A549 (cell line): ENCODE measurements around the gene PITPNC1. TPM values are rescaled to one million over a fixed set of nuclear protein-coding genes. Genes with fewer than 3 reads are reported as not detected.

Experiments
- ATAC-seq, 2 experiments: fragments of 200-7000 bp in 1 of 2; fragments of >200 bp in 1 of 2; cut with Nextera tagmentation in 1 of 2; cut with Tn5 transposase in 1 of 2; 3 replicates each; pipeline versions ENCODE4 v1.8.0 to v1.9.1; 2018 to 2020; ENCODE audit warnings: mild to moderate bottlenecking in 1 of 2, moderate library complexity in 1 of 2
- CTCF ChIA-PET: fragments of 300-600 bp; sonication (Branson Sonifier 250); formaldehyde crosslinking; extraction: SDS; loops from one replicate; lab custom pipeline; 2021; ENCODE audit warnings: antibody characterized with exemption, inconsistent platforms; lab: Yijun Ruan, JAX
- POLR2A ChIA-PET: fragments of 350-600 bp; formaldehyde crosslinking; extraction: SDS; loops from one replicate; lab custom pipeline; 2021; ENCODE audit warnings: antibody characterized with exemption, inconsistent platforms; lab: Yijun Ruan, JAX
- DNase-seq, 2 experiments: peaks; one replicate each; pipeline versions ENCODE4 v3.0.0 to v3.0.0-alpha.2; 2011 to 2016; ENCODE audit warnings: low read depth in 1 of 2, low spot score in 1 of 2
- FAIRE-seq: peaks from 2 replicates; lab custom pipeline; 2011; peaks lifted over from hg19 to GRCh38; lab: Jason Lieb, UNC
- H3K27ac ChIP-seq, 2 experiments: fragments of >200 bp; sonication (Bioruptor Twin); formaldehyde crosslinking; 3 replicates each; pipeline ENCODE4 v1.5.1; 2016 to 2017
- H3K4me1 ChIP-seq: fragments of >200 bp; sonication (Bioruptor Twin); formaldehyde crosslinking; 3 replicates; pipeline ENCODE4 v1.6.1; 2016
- H3K4me2 ChIP-seq: fragments of >200 bp; sonication (Bioruptor Twin); formaldehyde crosslinking; 3 replicates; pipeline ENCODE4 v1.6.1; 2016
- H3K4me3 ChIP-seq: fragments of >200 bp; sonication (Bioruptor Twin); formaldehyde crosslinking; 3 replicates; pipeline ENCODE4 v1.5.1; 2016
- H3K9me3 ChIP-seq: fragments of >200 bp; sonication (Bioruptor Twin); formaldehyde crosslinking; 3 replicates; pipeline ENCODE4 v1.6.1; 2016
- ATOH8 ChIP-seq: fragments of 250-450 bp; sonication (Bioruptor Pico); IDR thresholded peaks from 2 replicates; pipeline ENCODE4 v1.5.0; 2020; ENCODE audit warnings: low read depth, mild to moderate bottlenecking, moderate library complexity
- BCL3 ChIP-seq: fragments of >200 bp; sonication (Bioruptor Twin); formaldehyde crosslinking; IDR thresholded peaks from 3 replicates; pipeline ENCODE4 v1.6.1; 2016
- BHLHE40 ChIP-seq: IDR thresholded peaks from 2 replicates; pipeline ENCODE4 v1.6.1; 2012; ENCODE audit warnings: low read depth, low read length, inconsistent platforms
- CTCF ChIP-seq: fragments of >200 bp; sonication (Bioruptor Twin); formaldehyde crosslinking; IDR thresholded peaks from 3 replicates; pipeline ENCODE4 v1.5.1; 2016
- EHMT2 ChIP-seq: fragments of 200-600 bp; sonication (generic); IDR thresholded peaks from 2 replicates; pipeline ENCODE4 v1.6.1; 2016; ENCODE audit warnings: antibody characterized with exemption, low read depth, mild to moderate bottlenecking, moderate library complexity
- EP300 ChIP-seq, 2 experiments: fragments of >200 bp; sonication (Bioruptor Twin); formaldehyde crosslinking; IDR thresholded peaks; 2 replicates in 1 of 2; 3 replicates in 1 of 2; pipeline ENCODE4 v1.6.1; 2016 to 2017
- FOSL2 ChIP-seq, 2 experiments: fragments of 450-650 bp in 1 of 2; fragments of >200 bp in 1 of 2; sonication (Bioruptor Twin) in 1 of 2; formaldehyde crosslinking; IDR thresholded peaks; 2 replicates each; pipeline versions ENCODE4 v1.5.0 to v1.6.1; 2016 to 2020; ENCODE audit warnings: mild to moderate bottlenecking in 1 of 2, moderate library complexity in 1 of 2
- FOXS1 ChIP-seq: fragments of 250-450 bp; sonication (Bioruptor Pico); IDR thresholded peaks from 2 replicates; pipeline ENCODE4 v1.5.0; 2020; ENCODE audit warnings: mild to moderate bottlenecking, moderate library complexity
- GATA3 ChIP-seq: IDR thresholded peaks from 2 replicates; pipeline ENCODE4 v1.6.1; 2012; ENCODE audit warnings: borderline replicate concordance
- HOXB13 ChIP-seq: fragments of 250-450 bp; sonication (Bioruptor Pico); IDR thresholded peaks from 2 replicates; pipeline ENCODE4 v1.5.0; 2020; ENCODE audit warnings: low read depth, mild to moderate bottlenecking, moderate library complexity
- JUN ChIP-seq, 2 experiments: fragments of >200 bp; sonication (Bioruptor Twin); formaldehyde crosslinking; IDR thresholded peaks; 2 replicates in 1 of 2; 3 replicates in 1 of 2; pipeline ENCODE4 v1.6.1; 2016 to 2017
- MAX ChIP-seq: IDR thresholded peaks from 2 replicates; pipeline ENCODE4 v1.6.1; 2012
- MAZ ChIP-seq: fragments of 150-350 bp; IDR thresholded peaks from 2 replicates; pipeline ENCODE4 v1.6.1; 2014; ENCODE audit warnings: antibody characterized with exemption, low read depth, low read length, borderline replicate concordance
- NFE2L2 ChIP-seq: fragments of 150-350 bp; conservative IDR thresholded peaks from 2 replicates; pipeline ENCODE4 v1.6.1; 2014; ENCODE audit warnings: low read length
- NR3C1 ChIP-seq: fragments of >200 bp; sonication (Bioruptor Twin); formaldehyde crosslinking; IDR thresholded peaks from 3 replicates; pipeline ENCODE4 v1.6.1; 2017
- PBX3 ChIP-seq: IDR thresholded peaks from 2 replicates; pipeline ENCODE4 v1.6.1; 2012
- POLR2A ChIP-seq: IDR thresholded peaks from 2 replicates; pipeline ENCODE4 v1.6.1; 2012; ENCODE audit warnings: mild to moderate bottlenecking, low read length
- RARB ChIP-seq: fragments of 250-450 bp; sonication (Bioruptor Pico); IDR thresholded peaks from 2 replicates; pipeline ENCODE4 v1.8.0; 2021; ENCODE audit warnings: mild to moderate bottlenecking, moderate library complexity
- RFX5 ChIP-seq: fragments of 450-650 bp; IDR thresholded peaks from 2 replicates; pipeline ENCODE4 v1.7.1; 2014; ENCODE audit warnings: antibody characterized with exemption, mild to moderate bottlenecking, moderate library complexity
- SMC3 ChIP-seq: fragments of >200 bp; sonication (Bioruptor Twin); formaldehyde crosslinking; IDR thresholded peaks from 3 replicates; pipeline ENCODE4 v1.6.1; 2018; ENCODE audit warnings: inconsistent platforms
- SREBF2 ChIP-seq: fragments of 450-650 bp; IDR thresholded peaks from 2 replicates; pipeline ENCODE4 v1.6.1; 2014; ENCODE audit warnings: mild to moderate bottlenecking, moderate library complexity
- TFCP2L1 ChIP-seq: fragments of 250-450 bp; sonication (Bioruptor Pico); IDR thresholded peaks from 2 replicates; pipeline ENCODE4 v1.5.0; 2021; ENCODE audit warnings: mild to moderate bottlenecking
- ZSCAN20 ChIP-seq: fragments of 250-450 bp; sonication (Bioruptor Pico); IDR thresholded peaks from 2 replicates; pipeline ENCODE4 v1.8.0; 2022; ENCODE audit warnings: mild to moderate bottlenecking, moderate library complexity
- WGBS: methylation state at CpG from one replicate; pipeline ENCODE4 v1.1.6; 2017; ENCODE audit errors: missing lambda C conversion rate; 5-methylcytosine and 5-hydroxymethylcytosine counted together
- polyA plus RNA-seq, 4 experiments: library from polyadenylated mRNA; depleted of rRNA in 3 of 4; stranded (reverse); fragments of >200 nt; fragmentation: RNase III in 1 of 4; extraction: RNeasy Plus Mini Kit Qiagen cat#74134 plus additional on column Dnase treatment in 1 of 4; gene quantifications; 2 replicates in 3 of 4; 3 replicates in 1 of 4; pipeline ENCODE4 v1.2.3, GENCODE V29; 2011 to 2017

Gene PITPNC1
- polyA plus RNA-seq, 2 of the 4 experiments (the other 2 are of a cell fraction) = 3.7 to 11.2 TPM

- TF ChIP-seq NR3C1 = no peak
- TF ChIP-seq MAX = no peak
- TF ChIP-seq EP300 (IDR thresholded peaks at IDR 0.05) = no peak
- no peak for TF ChIP-seq JUN (IDR thresholded peaks at IDR 0.05)
- no peak for TF ChIP-seq BHLHE40
- no peak for FAIRE-seq
- POLR2A ChIA-PET = no interaction called here
- WGBS = 61% methylated on average over 11 of the region's 11 CpGs
- Histone ChIP-seq H3K4me1 (no peaks in the 10 kb centered on the region), H3K4me2 (no peak overlapping the region), H3K9me3 (no peaks in the 10 kb centered on the region), H3K27ac (no peak overlapping the region), H3K4me3 (no peak overlapping the region)
- ATAC-seq = no peak
- DNase-seq = no peak
- CTCF ChIA-PET = interaction anchor here (0.6 to 2.1 kb wide), 6 partner anchors 18 to 183 kb away, joined by 3 to 7 read pairs (median 3); no protein-coding TSS in a partner anchor
These were observed 180.2 kb downstream of the PITPNC1 start for GRCh38 chr17:67557052-67557845.

GRCh38 chr17:67557921-67558320 lies 180.8 kb downstream of the PITPNC1 start:
- TF ChIP-seq NFE2L2 (no peak), FOSL2 (IDR thresholded peaks at IDR 0.05) (no peak), FOSL2 (CRISPR knock-in tag; IDR thresholded peaks at IDR 0.05) (no peak), SREBF2 (no peak), JUN (IDR thresholded peaks at IDR 0.05) (no peak), RARB (CRISPR knock-in tag) (no peak), SMC3 (no peak), PBX3 (no peak), ZSCAN20 (CRISPR knock-in tag) (no peak), BCL3 (no peak), FOXS1 (no peak), GATA3 (no peak), RFX5 (no peak), NR3C1 (no peak), MAZ (no peak), TFCP2L1 (no peak), CTCF (no peak), EHMT2 (no peak), HOXB13 (CRISPR knock-in tag) (no peak), ATOH8 (CRISPR knock-in tag) (no peak), POLR2A (no peak)
- Histone ChIP-seq H3K4me1 (no peaks in the 10 kb centered on the region), H3K27ac (no peak overlapping the region), H3K4me2 (no peak overlapping the region), H3K4me3 (no peak overlapping the region), H3K9me3 (no peaks in the 10 kb centered on the region)
- FAIRE-seq (no peak), DNase-seq (no peak), ATAC-seq (no peak)
- 63% methylated on average over 5 of the region's 5 CpGs for WGBS
- ChIA-PET POLR2A (no interaction called here), CTCF (interaction anchor here (0.6 to 2.1 kb wide), 4 partner anchors 19 to 183 kb away, joined by 3 to 7 read pairs (median 4); no protein-coding TSS in a partner anchor)
